Heart left ventricle (tissue), 16 donors: ENCODE results near the gene CTU1. TPM values are rescaled to one million over a fixed set of nuclear protein-coding genes. Genes with fewer than 3 reads are reported as not detected.

ENCODE experiments used
- ATAC-seq, 4 donors: fragments of 200-7000 bp; cut with Tn5 transposase; one replicate each; pipeline ENCODE4 v1.9.1; 2020 to 2022; ENCODE audit warnings: moderate library complexity in 4 of 4, mild to moderate bottlenecking in 3 of 4, moderate number of reproducible peaks in 1 of 4
- DNase-seq, 5 donors: peaks; one replicate each; pipeline ENCODE4 v3.0.0-alpha.2; 2020
- H3K27ac ChIP-seq, 12 donors: fragments of 200-600 bp; sonication (generic) in 4 of 12; one replicate each; pipeline versions ENCODE4 v1.5.0 to v1.8.0; 2016 to 2022; ENCODE audit warnings: mild to moderate bottlenecking in 2 of 12
- H3K27me3 ChIP-seq, 9 donors: fragments of 200-600 bp; sonication (generic) in 2 of 9; one replicate each; pipeline versions ENCODE4 v1.5.1 to v1.8.0; 2016 to 2022; ENCODE audit warnings: mild to moderate bottlenecking in 3 of 9
- H3K36me3 ChIP-seq, 9 donors: fragments of 200-600 bp; sonication (generic) in 2 of 9; one replicate each; pipeline versions ENCODE4 v1.5.0 to v1.8.0; 2018 to 2022; ENCODE audit warnings: mild to moderate bottlenecking in 2 of 9
- H3K4me1 ChIP-seq, 12 donors: fragments of 200-600 bp; sonication (generic) in 4 of 12; one replicate each; pipeline versions ENCODE4 v1.5.0 to v1.8.0; 2016 to 2022; ENCODE audit warnings: mild to moderate bottlenecking in 3 of 12
- H3K4me3 ChIP-seq, 12 donors: fragments of 200-600 bp; sonication (generic) in 4 of 12; one replicate each; pipeline versions ENCODE4 v1.5.0 to v1.8.0; 2017 to 2022; ENCODE audit warnings: mild to moderate bottlenecking in 9 of 12, moderate library complexity in 4 of 12
- H3K9me3 ChIP-seq, 12 donors: fragments of 200-600 bp; sonication (generic) in 4 of 12; one replicate each; pipeline versions ENCODE4 v1.5.0 to v1.8.0; 2016 to 2022; ENCODE audit warnings: mild to moderate bottlenecking in 1 of 12
- POLR2A ChIP-seq, 2 donors: fragments of 450-650 bp; IDR thresholded peaks; one replicate each; pipeline ENCODE4 v1.6.1; 2017; ENCODE audit warnings: antibody characterized with exemption in 2 of 2, mild to moderate bottlenecking in 2 of 2, moderate library complexity in 2 of 2
- whole genome bisulfite sequencing, 4 donors: extraction: QIAGEN DNeasy Blood & Tissue Kit in 2 of 4; methylation state at CpG; one replicate each; pipeline versions ENCODE4 v1.1.5 to v1.1.7; 2013 to 2018; 5-methylcytosine and 5-hydroxymethylcytosine counted together
- intact Hi-C, 10 donors: fragments of 100-400 bp; cut with DNase I; formaldehyde crosslinking; loops; one replicate each; pipeline versions ENCODE4 v1.11.1 to v1.14.2; 2022
- polyA plus RNA-seq, 2 donors: library from polyadenylated mRNA; stranded (reverse); fragments of 200-250 nt; gene quantifications; one replicate each; pipeline ENCODE4 v1.2.3, GENCODE V29; 2013
- total RNA-seq, 9 donors: library from RNA; depleted of rRNA in 2 of 9; stranded (reverse); fragments of >200 nt in 2 of 9; fragmentation: NEBNext Ultra II Directional in 3 of 9; extraction: Animal tissue kit (Norgen Biotek cat#: 25700) in 3 of 9; gene quantifications; one replicate each; pipeline versions ENCODE4 v1.1.0 to v1.2.4, GENCODE V29; 2016 to 2023
- TF ChIP-seq, protein P1 (sequence below), 12 donors: fragments of 200-600 bp; sonication (generic) in 4 of 12; IDR thresholded peaks; one replicate each; pipeline versions ENCODE4 v1.5.0 to v1.8.0; 2018 to 2022; ENCODE audit warnings: antibody characterized with exemption in 12 of 12, mild to moderate bottlenecking in 5 of 12
- donor health status: ischemic (EF 13 %, LVEDD 7.1; RV severe dilation, severe dysfunction).
- donor health status: healthy with polysubstance abuse.
- donor health status: DM: no; HTN: yes; CAD: no.
- donor health status: DM: no; HTN: no; CAD: no.
- donor health status: ischemic (EF 25% LVEDD 6.9; RV normal size, moderate dysfunction).
- donor health status: ischemic (EF 25% LVEDD 5.7; RV mildly dilated, moderate dysfunction).
- donor health status: healthy.
- donor health status: DM: yes; HTN: yes; CAD: no.
- donor health status: ischemic (EF 35%, LVEDD 5.7; RV mildly dilated, moderate dysfunction).
- donor health status: nonischemic (EF 11% LVEDD 7.7; RV severe dilation, severe dysfunction).
- donor health status: DM: yes; HTN: yes; CAD: no.
- donor health status: PGD.
- donor health status: ischemic (EF 29% LVEDD 5.4; RV normal size, mild dysfunction).
- donor health status: nonischemic (EF 23%, LVEDD 6.1; RV moderate dilation, normal function).

CTU1 gene
- total and polyA plus RNA-seq, 11 donors = 1.4 to 11.2 (median 3.9) TPM

- 73 to 85% (median 80%) methylated on average over 6 of the region's 6 CpGs for WGBS, 4 donors
- peaks cover 0 to 73% (median 0%) of the 10 kb centered on the region in 12 donors for H3K4me1 ChIP-seq
Measured at GRCh38 chr19:51141181-51141580, 33.0 kb upstream of the CTU1 start.

GRCh38 chr19:51140441-51140840 lies 32.2 kb upstream of the CTU1 start:
- H3K27me3 ChIP-seq = peaks cover 0 to 43% (median 2%) of the 10 kb centered on the region in 9 donors
- 40 to 57% (median 47%) methylated on average over 6 of the region's 6 CpGs for WGBS, 4 donors
- H3K4me1 ChIP-seq = peaks cover 0 to 80% (median 0%) of the 10 kb centered on the region in 12 donors
- ATAC-seq (no peak), DNase-seq (no peak)
- H3K27ac ChIP-seq = peak overlapping the region in 1 of 12 donors; percentile 95
- no peak overlapping the region for H3K4me3 ChIP-seq
- intact Hi-C loops = no loop called here
- no peak for TF ChIP-seq POLR2A (IDR thresholded peaks at IDR 0.05)
- TF ChIP-seq, protein P1, sequence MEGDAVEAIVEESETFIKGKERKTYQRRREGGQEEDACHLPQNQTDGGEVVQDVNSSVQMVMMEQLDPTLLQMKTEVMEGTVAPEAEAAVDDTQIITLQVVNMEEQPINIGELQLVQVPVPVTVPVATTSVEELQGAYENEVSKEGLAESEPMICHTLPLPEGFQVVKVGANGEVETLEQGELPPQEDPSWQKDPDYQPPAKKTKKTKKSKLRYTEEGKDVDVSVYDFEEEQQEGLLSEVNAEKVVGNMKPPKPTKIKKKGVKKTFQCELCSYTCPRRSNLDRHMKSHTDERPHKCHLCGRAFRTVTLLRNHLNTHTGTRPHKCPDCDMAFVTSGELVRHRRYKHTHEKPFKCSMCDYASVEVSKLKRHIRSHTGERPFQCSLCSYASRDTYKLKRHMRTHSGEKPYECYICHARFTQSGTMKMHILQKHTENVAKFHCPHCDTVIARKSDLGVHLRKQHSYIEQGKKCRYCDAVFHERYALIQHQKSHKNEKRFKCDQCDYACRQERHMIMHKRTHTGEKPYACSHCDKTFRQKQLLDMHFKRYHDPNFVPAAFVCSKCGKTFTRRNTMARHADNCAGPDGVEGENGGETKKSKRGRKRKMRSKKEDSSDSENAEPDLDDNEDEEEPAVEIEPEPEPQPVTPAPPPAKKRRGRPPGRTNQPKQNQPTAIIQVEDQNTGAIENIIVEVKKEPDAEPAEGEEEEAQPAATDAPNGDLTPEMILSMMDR (IDR thresholded peaks at IDR 0.05) = no peak
- H3K36me3 ChIP-seq = no peaks in the 10 kb centered on the region
- H3K9me3 ChIP-seq = no peaks in the 10 kb centered on the region

More at GRCh38 chr19:51141181-51141580, 33.0 kb upstream of the CTU1 start:
- no peak overlapping the region for H3K4me3 ChIP-seq
- no peaks in the 10 kb centered on the region for H3K9me3 ChIP-seq
- intact Hi-C loops = no loop called here
- peaks cover 0 to 43% (median 2%) of the 10 kb centered on the region in 9 donors for H3K27me3 ChIP-seq
- no peak for TF ChIP-seq POLR2A (IDR thresholded peaks at IDR 0.05)
- TF ChIP-seq, protein P1 (IDR thresholded peaks at IDR 0.05) = no peak
- ATAC-seq (no peak), DNase-seq (no peak)
- H3K27ac ChIP-seq = peak overlapping the region in 1 of 12 donors; percentile 90
- no peaks in the 10 kb centered on the region for H3K36me3 ChIP-seq

DNA sequence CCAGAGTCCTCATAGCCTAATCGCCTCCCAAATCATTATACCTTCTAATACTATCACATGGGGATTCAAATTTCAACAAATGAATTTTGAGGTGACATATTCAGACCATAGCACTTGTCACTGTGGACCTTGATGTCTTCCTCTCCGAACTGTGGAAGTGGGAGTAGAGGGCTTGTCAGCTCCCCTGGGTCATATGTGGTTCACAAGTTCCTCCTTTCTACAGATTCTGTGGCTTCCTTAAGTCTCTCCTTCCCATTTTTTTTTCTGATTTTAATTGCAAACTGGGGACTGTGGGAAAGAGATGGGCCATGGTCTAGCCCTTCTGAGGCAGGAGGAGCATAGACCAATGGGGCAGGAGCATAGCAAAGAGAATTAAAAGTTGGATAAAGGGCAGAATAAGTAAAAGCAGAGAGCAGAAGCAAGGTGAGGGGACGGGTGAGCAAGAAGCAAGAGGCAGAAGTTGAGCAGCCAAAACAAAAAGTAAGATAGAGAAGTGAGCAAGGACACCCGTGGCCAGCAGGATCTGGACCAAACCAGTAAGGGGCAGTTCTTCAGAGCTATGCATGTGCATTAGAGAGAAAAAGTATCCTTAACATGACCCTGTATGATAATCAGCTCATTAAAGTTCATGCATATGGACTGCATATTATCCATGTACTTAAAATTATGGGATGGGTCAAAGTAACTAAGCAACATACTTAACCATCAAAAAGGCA lies 31.2 kb upstream of the CTU1 start:
- ATAC-seq (peak in 3 of 4 donors; percentile 23 to 52 (median 46)), DNase-seq (no peak)
- no peaks in the 10 kb centered on the region for H3K9me3 ChIP-seq
- peaks cover 0 to 43% (median 0%) of the 10 kb centered on the region in 9 donors for H3K27me3 ChIP-seq
- H3K36me3 ChIP-seq = no peaks in the 10 kb centered on the region
- intact Hi-C loops = no loop called here
- 56 to 64% (median 59%) methylated on average over 4 of the region's 4 CpGs for WGBS, 4 donors
- no peak for TF ChIP-seq POLR2A (IDR thresholded peaks at IDR 0.05)
- TF ChIP-seq, protein P1 (IDR thresholded peaks at IDR 0.05) = no peak
- peak overlapping the region in 2 of 12 donors; percentile 69 to 95 for H3K27ac ChIP-seq
- peaks cover 0 to 87% (median 0%) of the 10 kb centered on the region in 12 donors for H3K4me1 ChIP-seq
- H3K4me3 ChIP-seq = peak overlapping the region in 1 of 12 donors; percentile 3

- ATAC-seq (peak; percentile 11 to 70 (median 68)), DNase-seq (peak in 4 of 5 donors; percentile 46 to 83 (median 62))
- WGBS, 4 donors = 50 to 63% (median 58%) methylated on average over 6 of the region's 6 CpGs
- Histone ChIP-seq H3K4me3 (no peak overlapping the region), H3K27me3 (peaks cover 0 to 43% (median 0%) of the 10 kb centered on the region in 9 donors), H3K4me1 (peaks cover 0 to 81% (median 0%) of the 10 kb centered on the region in 12 donors), H3K27ac (peak overlapping the region in 5 of 12 donors; percentile 5 to 95 (median 28)), H3K9me3 (no peaks in the 10 kb centered on the region), H3K36me3 (no peaks in the 10 kb centered on the region)
- TF ChIP-seq, protein P1 (IDR thresholded peaks at IDR 0.05) = no peak
- no peak for TF ChIP-seq POLR2A (IDR thresholded peaks at IDR 0.05)
- intact Hi-C loops = no loop called here
Measured at GRCh38 chr19:51138549-51138979, 30.4 kb upstream of the CTU1 start.
